ENCODE results near the gene ITGAV.

Gene ITGAV

DNA sequence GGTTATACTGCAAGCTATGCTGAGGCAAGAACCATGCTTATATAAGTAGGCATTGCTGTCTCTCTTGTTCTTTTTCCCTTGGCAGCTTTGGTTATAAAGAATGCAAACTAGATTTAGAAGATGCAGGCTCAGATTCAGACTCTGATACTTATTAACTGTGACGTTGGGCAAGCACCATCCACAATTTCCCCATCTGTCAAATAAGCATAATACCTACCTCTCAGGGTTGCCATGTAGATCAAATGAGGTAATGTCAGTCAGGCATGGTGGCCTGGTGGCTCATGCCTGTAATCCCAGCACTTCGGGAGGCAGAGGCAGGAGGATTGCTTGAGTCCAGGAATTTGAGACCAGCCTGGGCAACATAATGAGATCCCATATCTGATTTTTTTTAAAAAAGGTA lies 21.7 kb downstream of the ITGAV start:
- in situ Hi-C loops (cut with MboI; ENCODE audit: low sequenced_read_pairs): no loop called here

DNA sequence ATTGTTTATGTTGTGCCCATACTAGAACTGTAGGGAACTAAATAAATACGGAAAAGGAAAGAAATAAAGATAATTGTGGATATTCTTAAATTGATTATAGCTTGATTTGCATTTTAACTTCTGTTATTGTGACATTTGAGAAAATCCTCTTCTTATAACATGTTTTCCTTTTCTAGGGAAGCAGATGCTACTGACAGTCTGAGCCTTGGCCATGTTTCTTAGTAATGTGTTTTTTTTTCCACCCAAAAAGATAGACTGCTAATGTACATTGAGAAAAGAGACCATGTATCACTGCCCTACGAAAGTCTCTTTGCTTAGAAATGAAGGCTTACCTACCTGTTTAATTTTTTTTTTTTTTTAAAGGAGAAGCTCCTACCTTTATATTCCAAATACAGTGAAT lies 22.2 kb downstream of the ITGAV start:
- in situ Hi-C loops (cut with MboI; ENCODE audit: low sequenced_read_pairs): no loop called here

DNA sequence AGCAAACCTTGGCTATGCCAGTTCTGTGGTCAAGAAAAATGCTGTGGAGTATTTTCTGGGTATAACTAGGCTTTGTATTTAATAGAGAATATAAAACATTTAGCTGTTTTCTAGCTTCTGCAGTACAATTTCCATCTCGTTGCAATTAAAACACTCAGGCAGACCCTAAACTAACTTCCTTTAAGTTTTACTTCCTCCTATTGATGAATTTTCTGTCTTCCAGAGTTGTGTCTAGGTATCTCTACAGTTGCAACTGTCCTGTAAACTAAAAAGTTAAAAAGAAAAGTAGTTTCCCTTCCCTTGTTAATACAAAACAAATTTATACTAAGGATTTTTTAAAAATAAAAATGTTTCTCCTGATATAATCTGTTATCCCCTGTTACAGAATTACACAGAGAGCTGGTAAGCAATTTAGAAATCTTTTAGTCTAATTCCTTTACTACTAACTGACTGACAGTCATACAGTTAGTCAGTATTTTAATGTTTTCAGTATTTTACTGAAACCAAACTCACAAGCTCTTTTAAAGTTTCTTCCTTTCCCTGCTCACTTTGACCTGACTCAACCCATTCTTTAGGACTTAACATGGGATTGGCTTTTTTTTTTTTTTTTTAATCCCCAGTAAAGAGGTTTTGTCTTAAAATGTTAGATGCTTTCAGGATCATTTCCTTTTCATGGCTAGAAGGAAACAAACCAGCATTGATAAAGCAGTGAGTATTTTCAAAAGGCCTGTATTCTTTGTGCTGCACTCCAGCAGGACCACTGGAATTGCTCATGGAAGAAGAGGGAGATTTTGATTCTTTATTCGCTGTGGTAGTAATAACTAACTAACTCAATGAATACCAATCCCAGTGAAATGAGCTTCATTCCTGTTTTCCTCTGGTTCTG lies 22.9 kb downstream of the ITGAV start:
- in situ Hi-C loops (cut with MboI; ENCODE audit: low sequenced_read_pairs): no loop called here

DNA sequence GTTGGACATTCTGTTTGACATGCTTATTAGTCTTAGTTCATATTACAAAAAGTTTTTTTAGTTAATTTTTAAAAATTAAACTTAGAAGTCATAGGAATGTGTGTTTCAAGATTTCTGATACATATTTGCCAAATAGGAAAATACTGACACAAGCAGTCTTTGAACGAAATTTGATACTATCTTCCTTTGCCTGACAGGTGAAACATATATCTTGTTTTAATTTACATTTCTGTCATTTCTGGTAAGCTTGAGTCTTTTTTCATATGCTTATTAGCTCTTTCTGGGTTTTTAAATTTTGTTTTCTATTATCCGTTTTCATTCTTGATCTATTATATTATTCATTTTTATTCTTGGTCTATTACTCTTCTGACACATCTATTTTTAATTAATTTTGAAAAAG lies 24.5 kb downstream of the ITGAV start:
- in situ Hi-C loops (cut with MboI; ENCODE audit: low sequenced_read_pairs): no loop called here

DNA sequence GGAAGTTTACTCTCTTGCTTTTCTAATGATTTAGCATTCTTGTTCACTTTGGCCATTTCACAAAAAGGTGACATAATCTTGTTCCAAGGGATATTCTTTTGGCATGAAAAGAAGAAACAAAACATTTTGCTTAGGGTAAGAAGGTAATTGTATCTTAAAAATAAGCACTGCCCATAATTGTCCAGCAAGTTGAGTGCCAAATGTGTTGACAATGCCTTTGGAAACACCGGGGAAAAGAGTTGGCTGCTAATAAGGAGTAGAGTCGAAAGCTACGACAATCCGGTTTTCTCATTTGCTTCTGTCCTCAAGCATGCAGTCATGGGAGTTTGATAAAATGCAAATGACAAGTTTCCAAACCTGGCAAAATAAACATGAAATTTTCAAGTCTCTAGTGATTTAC lies 27.3 kb downstream of the ITGAV start:
- in situ Hi-C loops (cut with MboI; ENCODE audit: low sequenced_read_pairs): no loop called here

DNA sequence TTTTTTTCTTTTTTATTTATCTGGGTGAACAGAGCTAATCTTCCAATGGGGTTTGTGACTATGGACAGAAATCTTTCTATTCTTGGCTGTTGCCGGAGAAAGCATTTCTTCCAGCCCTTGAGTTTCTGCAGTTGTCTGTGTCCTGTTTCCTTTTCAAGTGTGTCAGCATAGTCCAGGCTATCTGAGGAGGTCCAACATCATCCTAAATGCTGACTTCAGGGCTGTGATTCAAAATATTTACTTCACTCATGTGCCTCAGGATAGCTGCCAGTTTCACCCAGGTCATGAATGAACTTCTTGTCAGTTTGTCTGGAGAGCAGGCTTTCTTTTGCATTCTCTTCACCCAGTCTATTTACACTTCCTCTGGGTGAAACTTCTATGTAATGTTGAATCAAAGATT lies 27.9 kb downstream of the ITGAV start:
- in situ Hi-C loops (cut with MboI; ENCODE audit: low sequenced_read_pairs): no loop called here

DNA sequence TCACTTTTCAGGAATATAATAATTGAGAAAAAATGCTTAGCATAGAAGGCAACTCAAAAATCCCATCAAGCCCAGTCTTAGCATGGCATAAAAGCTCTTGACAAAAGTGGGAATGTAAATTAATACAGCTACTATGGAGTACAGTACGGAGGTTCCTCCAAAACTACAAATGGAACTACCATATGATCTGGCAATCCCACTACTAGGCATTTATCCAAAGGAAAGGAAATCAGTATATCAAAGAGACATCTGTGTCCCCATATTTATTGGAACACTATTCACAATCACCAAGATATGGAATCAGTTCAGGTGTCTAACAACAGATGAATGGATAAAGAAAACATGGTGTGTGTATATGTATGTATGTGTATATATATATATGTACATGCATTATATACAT lies 28.8 kb downstream of the ITGAV start:
- in situ Hi-C loops (cut with MboI; ENCODE audit: low sequenced_read_pairs): no loop called here

DNA sequence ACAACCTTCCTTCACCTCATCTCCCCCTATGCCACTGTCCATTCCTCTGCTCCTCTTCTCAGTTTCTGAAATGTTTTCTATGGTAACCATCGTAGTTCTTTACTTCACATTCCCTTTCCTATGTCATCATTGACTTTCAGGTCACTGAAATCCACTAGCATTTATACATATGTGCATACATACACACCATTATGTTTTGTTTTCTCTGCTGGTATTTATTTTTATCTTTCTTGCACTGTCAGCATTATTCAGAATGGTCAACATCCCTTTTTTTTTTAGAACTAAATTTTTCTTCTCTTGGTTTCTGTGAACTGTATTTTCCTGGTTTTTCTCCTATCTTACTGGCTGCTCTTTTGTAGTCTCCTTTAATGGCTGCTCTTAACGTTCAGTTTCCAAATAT lies 33.2 kb downstream of the ITGAV start:
- in situ Hi-C loops (cut with MboI; ENCODE audit: low sequenced_read_pairs): no loop called here

DNA sequence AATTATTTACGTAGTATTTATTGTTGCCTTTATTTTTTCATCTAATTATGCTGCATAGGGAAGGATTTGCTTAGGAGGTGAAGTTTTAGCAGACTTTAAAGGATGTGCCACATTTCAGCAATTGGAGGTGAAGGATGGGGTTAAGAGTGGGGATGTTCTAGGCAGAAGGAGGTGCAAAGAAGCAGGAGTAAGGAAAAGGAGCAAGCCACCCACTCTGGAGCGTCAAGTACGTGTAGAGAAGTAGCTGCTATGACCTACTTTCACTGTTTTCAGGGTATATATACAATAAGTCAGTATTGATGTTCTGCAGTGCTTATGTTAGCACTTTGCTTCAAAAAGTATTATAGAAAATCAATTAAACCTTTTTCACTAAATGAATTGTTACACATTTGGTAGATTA lies 34.4 kb downstream of the ITGAV start:
- in situ Hi-C loops (cut with MboI; ENCODE audit: low sequenced_read_pairs): no loop called here

DNA sequence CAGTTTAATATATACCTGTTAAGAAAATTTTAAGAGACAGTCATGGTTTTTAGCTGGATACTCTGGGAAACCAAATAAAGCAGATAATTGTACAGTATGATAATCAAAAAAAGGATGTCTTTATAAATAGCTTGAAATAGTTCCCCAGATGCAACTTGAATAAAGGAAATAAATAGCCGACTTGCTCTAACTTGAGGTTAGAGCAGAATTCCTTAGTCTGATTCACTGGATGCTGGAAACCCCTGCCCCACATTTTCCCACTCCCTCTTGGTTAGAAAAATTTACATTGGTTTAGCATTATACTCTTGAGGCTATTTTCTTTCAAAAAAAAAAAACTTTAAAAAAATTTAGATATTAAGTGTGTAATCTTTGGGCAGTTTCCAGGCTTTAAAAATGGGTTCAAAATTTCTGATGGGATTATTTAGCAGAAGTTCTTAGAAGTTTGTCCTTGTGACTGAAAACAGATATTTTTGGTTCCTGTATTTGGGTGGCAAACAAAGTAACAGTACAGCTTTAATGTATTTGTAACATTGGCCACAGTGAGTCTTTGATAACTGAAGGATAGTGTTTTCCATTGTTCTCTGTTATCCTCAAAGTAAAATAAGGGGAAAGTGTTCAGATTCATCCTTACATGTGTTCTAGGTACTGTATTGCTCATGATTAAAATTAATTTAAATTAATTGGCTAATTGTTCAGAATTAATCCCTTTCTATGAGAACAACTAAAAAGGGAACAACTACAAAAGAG lies 39.6 kb downstream of the ITGAV start:
- in situ Hi-C loops (cut with MboI; ENCODE audit: low sequenced_read_pairs): no loop called here

DNA sequence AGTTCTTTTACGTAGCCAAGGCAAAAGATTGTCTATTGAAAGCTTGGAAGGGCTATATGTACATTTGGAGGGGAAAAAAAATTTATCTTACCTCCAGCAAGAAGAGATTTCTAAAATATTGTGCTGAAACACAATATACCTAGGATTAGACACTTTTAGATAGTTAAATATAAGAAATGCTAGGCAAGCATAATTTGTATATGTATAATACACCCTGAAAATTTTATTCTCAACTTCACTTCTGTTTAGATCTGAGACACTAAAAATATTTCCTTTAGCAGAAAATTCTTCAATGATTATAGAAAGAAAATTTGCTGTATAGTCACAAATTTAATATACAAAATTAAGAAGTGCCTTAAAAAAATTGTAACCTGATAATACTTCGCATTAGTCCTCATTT lies 42.6 kb downstream of the ITGAV start:
- in situ Hi-C loops (cut with MboI; ENCODE audit: low sequenced_read_pairs): no loop called here

DNA sequence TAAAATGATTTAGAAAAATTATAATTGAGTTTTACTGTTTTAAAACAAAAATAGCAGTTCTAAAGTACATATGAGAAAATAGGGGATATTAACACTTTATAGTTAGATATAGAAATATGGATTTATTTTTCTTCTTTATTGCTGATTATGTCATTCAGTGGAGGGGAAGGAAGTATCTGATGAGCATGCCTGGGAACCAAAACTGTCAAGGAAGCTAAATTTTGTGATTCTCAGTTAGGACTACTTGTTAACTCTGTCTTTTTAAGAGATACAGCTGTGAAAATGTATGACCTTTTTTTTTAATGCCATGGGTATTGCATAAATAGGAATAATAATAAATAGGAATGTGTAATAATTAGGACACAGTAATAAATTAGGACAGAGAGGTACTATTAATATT lies 44.8 kb downstream of the ITGAV start:
- in situ Hi-C loops (cut with MboI; ENCODE audit: low sequenced_read_pairs): no loop called here

DNA sequence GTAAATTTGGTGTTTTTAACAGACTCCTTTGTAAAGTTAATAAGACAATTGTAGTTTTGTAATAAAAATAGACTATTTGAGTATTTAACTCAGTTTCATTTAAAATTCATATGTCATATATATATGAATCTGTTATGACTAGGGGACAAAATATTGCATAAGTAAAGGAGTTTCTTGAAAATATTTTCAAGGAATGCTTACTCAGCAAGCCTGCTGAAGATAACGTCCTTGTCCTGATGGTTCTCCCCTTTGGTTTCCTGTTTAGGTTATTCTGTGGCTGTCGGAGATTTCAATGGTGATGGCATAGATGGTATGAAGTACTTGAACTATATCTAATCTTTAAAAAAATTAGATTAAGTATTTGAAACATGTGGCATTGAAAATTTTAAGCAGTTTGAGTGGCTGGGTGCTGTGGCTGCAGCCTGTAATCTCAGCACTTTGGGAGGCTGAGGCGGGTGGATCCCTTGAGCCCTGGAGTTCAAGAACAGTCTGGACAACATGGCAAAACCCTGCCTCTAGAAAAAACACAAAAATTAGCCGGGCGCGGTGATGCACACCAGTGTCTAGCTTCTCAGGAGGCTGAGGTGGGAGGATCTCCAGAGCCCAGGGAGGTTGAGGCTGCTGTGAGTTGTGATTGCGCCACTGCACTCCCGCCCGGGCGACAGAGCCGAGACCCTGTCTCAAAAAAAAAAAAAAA lies 47.1 kb downstream of the ITGAV start:
- in situ Hi-C loops (cut with MboI; ENCODE audit: low sequenced_read_pairs): no loop called here

DNA sequence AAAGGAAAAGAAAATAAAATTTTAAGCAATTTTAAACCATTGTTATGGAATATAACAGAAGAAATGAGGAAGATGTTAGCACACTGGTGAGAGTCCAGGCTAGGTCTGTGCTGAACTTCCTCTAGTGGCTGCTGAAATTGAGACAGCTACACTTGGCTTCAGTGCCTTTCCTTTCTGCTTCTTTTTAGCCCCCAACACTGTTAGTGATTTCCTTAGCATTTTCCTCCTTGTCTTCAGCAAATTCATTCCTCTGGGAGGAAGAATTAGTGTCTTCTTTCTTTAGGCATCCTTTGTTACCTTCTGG lies 47.6 kb downstream of the ITGAV start:
- in situ Hi-C loops (cut with MboI; ENCODE audit: low sequenced_read_pairs): no loop called here

DNA sequence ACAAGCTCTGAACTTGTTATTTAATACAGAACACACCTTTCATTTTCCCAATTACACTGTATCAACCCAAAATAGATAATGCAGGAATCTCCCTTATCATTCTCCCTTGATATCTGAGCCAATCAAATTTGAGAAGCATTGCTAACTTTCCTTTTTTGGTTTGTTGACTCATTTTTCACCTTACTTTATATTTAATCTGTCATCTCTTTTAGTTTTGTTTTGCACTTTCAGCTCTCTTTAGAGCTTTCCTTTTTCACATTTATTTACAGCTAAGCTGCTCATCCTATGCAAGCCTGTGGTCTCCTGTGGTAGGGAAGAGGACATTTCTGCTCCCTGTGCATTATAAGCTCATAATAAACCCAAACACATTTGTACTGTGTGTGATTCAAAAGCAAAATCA lies 50.1 kb downstream of the ITGAV start:
- in situ Hi-C loops (cut with MboI; ENCODE audit: low sequenced_read_pairs): no loop called here

DNA sequence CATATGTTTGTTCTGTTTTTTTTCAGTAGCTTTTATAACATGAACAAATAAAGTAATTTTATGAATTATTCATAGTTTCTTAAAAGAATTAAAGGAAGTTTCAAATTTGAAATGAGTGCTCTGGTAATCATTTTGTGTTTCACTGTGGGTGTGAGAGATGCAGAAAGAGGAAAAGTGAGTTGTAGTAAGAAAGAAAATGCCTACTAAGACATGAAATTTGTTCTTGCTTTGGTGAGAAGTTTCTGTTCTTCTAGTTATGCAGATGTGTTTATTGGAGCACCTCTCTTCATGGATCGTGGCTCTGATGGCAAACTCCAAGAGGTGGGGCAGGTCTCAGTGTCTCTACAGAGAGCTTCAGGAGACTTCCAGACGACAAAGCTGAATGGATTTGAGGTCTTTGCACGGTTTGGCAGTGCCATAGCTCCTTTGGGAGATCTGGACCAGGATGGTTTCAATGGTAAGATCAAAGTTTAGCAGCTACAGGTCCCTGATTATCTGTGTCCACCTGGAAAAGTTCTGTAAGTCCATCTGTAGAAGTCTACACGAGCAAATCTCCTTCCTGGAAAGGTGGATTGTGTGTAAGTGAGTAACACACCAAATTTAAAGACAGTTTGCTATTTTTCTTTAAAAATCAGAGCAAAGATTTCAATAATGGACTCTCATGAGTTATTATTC lies 51.4 kb downstream of the ITGAV start:
- in situ Hi-C loops (cut with MboI; ENCODE audit: low sequenced_read_pairs): no loop called here

DNA sequence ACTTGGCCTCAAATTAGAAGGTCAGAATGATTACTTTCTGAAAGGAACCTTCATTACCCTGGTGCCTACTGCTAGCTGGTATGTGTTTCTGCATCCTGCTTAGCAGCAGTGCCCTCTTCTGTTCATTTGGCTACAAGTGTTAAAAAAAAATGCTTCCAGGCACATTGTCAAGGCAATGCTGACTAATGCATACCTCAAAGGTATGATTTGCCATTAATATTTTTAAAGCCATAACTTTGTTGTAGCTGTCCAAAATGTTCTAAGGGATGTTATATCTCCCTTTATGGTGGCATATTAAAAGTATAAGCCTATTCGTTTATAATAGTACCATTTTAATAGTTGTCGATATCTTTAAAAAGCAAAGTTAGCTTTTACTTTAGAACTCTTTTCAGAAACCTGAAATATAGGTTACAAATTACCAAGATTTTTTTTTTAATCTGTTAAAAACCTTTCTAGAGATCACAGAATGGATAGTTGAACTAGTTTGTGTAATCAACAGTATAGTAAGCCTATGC lies 52.0 kb downstream of the ITGAV start:
- in situ Hi-C loops (cut with MboI; ENCODE audit: low sequenced_read_pairs): no loop called here

DNA sequence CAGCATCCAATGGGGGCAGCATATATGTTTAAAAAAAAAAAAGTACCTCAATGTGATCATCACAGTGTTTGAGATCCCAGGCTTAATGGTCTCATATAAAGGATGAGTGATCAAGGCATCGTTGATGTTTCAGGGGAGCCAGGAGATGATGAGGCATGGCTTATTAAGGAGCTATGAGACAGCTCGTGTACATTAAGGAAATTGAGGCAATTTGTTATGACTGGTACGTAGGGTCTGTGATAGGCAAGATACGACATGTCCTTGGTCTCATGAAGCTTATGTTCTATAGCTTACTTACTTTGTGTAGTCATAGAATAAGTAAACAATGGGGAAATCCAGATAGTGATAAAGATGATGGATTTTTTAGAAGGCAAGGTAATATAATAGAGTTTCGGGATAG lies 54.9 kb downstream of the ITGAV start:
- in situ Hi-C loops (cut with MboI; ENCODE audit: low sequenced_read_pairs): no loop called here

DNA sequence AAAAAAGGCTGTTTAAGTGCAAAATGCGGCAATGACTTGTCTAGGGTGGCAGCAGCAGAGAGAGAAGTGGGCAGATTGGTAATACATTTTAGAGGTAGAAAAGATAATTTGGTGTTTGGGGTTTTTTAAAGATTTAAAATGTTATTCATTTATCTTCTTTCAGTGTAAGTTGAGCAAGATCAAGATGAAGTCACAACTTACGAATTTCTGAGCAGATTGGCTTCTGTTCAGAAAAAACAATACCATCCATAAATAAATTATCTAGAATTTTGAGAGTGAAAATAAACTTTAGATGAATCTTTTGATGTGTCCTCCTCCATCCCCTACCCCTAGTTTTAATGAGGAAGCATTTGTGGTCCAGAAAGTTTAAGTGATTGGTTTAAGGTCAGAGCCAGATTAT lies 56.1 kb downstream of the ITGAV start:
- in situ Hi-C loops (cut with MboI; ENCODE audit: low sequenced_read_pairs): no loop called here

DNA sequence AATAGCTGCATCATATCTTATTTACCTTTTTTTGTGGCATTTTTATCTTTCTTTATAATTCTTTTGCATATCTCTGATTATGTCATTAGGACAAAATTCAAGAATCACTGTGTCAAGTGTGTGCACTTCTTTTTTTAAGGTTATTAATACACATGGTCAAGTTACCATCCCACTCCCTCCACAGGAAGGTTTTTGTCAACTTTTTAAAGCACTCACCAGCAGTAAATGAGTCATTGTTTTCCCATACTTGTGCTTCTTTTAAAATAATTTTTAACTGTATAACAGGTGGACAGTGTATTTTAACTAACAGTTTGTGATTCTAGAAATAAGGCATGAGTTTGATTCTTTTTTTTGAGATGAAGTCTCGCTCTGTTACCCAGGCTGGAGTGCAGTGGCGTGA lies 58.3 kb downstream of the ITGAV start:
- in situ Hi-C loops (cut with MboI; ENCODE audit: low sequenced_read_pairs): no loop called here

DNA sequence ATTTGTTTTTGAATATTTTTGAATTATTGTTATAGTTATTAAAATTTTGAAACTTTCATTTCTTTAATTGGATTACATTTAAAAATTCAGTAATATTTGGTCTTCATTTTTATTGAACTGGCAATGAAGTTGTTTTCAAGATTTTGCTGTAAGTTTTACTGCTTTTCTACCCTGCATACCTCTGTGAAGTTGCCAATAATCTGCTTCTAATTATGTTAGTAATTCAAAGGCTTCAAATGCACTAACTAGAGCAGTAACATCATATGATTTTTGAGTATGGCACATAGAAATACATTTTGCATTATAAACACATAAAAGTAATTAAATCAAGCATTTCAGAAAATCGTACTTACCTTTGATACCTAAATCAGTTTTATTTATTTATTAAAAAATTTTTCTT lies 63.7 kb downstream of the ITGAV start:
- in situ Hi-C loops (cut with MboI; ENCODE audit: low sequenced_read_pairs): no loop called here
